Mononuclear cell (primary cell): Measurements from ENCODE around the gene MALT1. TPM values are rescaled to one million over a fixed set of nuclear protein-coding genes. Genes with fewer than 3 reads are reported as not detected.
A peak's percentile ranks its signal among the peaks of the same experiment; 100 is the strongest.
"Not testable (repeated sequence)": the region's sequence is repeated elsewhere in the genome, so short reads cannot be mapped to it uniquely, and the experiment has no call there.

Experiments used
- H3K27me3 ChIP-seq: 2 replicates; pipeline ENCODE4 v1.6.0; 2011; ENCODE audit warnings: low read length, control low read depth; ENCODE audit not compliant: insufficient read depth
- H3K4me1 ChIP-seq: 2 replicates; pipeline ENCODE4 v1.5.1; 2011; ENCODE audit warnings: mild to moderate bottlenecking, low read length, control low read depth; ENCODE audit not compliant: insufficient read depth
- H3K4me3 ChIP-seq: 2 replicates; pipeline ENCODE4 v1.5.1; 2011; ENCODE audit warnings: mild to moderate bottlenecking, low read length, moderate library complexity
- H3K9me3 ChIP-seq: 2 replicates; pipeline ENCODE4 v1.5.1; 2011; ENCODE audit warnings: low read depth, mild to moderate bottlenecking, control low read depth, low read length
- total RNA-seq: library from RNA; depleted of rRNA; stranded (reverse); fragments of >200 nt; gene quantifications from one replicate; pipeline ENCODE4 v1.2.3, GENCODE V29; 2012

The MALT1 gene
- total RNA-seq, 1 donor: 127 TPM

DNA sequence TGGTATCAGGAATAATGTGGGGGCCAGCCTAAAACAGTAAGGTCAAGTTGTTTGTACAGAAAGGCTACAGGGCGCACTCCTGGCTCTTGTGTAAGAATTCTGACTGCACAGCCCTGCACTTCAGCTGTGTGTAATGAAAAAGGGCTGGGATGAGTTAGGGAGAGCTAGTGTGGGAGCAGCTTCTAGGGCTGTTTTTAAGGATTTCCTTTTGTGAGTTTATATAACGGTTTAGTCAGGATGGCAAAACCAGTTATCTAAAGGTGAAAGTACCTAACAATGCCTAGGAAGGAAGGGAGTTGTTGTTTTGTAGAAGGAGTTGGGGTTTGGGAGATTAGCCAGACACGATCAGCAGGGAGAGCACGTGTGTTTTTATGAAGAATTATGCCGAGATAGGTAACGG is 27.7 kb upstream of the MALT1 start:
- H3K4me1 ChIP-seq: peaks cover 20% of the 10 kb centered on the region
- H3K27me3 ChIP-seq, H3K4me3 ChIP-seq, H3K9me3 ChIP-seq: not testable (repeated sequence)

DNA sequence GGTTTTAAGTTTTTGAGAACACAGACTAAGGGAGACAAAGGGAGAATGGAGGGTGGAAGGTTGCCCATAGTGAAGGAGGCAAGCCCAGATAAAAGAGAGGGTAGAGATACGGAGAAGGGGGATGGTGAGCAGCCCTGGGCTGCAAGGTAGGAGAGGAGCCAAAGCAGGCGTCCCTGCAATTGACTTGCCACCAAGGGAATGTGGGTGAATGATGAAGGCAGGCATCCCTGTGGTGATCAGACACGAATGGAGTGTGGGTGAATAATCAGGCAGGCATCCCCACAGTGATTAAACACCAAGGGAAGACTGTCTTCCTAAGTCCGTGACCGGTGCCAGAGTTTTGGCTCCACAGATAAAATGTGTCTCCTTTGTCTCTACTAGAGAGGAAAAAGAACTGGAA is 25.9 kb upstream of the MALT1 start:
- Histone ChIP-seq H3K4me1 (peaks cover 21% of the 10 kb centered on the region), H3K27me3 (no peaks in the 10 kb centered on the region), H3K9me3 (no peaks in the 10 kb centered on the region), H3K4me3 (no peak overlapping the region)

DNA sequence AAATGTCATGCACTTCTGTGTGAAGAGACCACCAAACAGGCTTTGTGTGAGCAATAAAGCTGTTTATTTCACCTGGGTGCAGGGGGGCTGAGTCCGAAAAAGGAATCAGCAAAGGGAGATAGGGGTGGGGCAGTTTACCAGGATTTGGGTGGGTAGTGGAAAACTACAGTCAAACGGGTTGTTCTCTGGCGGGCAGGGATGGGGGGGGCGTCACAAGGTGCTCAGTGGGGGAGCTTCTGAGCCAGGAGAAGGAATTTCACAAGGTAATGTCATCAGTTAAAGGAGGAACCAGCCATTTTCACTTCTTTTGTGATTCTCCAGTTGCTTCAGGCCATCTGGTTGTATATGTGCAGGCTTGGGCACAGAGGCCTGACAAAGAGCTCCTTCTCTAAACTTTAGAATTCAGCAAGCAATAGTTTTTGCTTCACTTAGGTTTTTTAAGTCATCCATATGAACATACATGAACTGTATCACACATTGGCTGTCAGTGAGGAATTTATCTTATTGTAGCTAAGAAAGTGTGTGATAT is 24.9 kb upstream of the MALT1 start:
- no peaks in the 10 kb centered on the region for H3K27me3 ChIP-seq
- H3K4me3 ChIP-seq: no peak overlapping the region
- peaks cover 26% of the 10 kb centered on the region for H3K4me1 ChIP-seq
- H3K9me3 ChIP-seq: no peaks in the 10 kb centered on the region

DNA sequence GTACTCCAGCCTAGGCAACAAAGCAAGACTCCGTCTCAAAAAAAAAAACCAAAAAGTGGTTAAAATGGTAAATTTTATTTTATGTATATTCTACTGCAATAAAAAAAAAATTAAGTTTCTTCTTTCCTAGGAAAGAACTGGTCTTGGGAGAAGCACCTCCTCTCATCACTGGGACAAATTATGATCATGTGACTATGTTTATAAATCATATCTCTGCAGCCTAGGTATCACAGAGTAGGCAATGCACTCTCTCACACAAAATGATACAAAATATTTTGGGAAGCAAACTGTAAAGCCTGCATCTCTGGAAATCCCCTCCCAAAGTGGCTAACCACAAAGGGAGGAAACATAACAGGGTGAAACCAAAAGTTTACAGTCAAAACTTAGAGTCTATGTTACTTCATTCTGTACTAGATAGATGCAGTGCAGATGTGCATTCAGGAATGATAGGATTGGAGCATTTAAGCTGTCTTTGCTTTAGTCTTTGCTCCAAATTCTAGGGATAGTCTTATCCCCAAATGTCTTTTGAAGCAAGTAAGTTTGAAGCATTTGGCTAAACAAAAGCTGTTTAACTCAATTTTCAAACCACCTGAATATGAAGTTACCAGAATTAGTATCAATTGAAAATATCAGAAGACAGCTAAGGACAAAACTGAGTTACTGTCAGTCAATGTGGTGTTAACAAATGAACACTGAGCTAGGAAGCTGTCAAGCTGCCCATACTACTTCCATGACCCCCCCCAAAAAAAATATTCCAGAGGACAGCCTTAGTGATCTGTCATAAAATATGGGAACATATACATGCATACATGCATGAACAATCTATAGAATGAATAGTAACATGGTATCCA is 21.1 kb upstream of the MALT1 start:
- H3K9me3 ChIP-seq: peaks cover 9% of the 10 kb centered on the region
- H3K27me3 ChIP-seq: no peaks in the 10 kb centered on the region
- no peak overlapping the region for H3K4me3 ChIP-seq
- H3K4me1 ChIP-seq: peaks cover 26% of the 10 kb centered on the region

DNA sequence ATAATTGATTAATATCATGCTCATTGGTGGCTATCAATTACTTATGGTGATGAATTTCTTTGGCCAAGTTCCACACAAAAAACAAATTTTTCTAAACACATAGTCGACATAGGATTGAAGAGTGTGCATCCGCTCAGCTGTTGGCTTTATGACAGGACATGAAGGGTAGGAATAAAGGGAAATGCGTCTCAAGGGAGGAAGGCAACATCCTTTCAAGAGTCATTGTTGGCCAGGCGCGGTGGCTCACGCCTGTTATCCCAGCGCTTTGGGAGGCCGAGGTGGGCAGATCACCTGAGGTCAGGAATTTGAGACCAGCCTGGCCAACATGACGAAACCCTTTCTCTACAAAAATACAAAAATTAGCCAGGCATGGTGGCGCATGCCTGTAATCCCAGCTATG is 20.4 kb upstream of the MALT1 start:
- H3K4me1 ChIP-seq: peaks cover 31% of the 10 kb centered on the region
- not testable (repeated sequence) for H3K9me3 ChIP-seq, H3K27me3 ChIP-seq, H3K4me3 ChIP-seq

DNA sequence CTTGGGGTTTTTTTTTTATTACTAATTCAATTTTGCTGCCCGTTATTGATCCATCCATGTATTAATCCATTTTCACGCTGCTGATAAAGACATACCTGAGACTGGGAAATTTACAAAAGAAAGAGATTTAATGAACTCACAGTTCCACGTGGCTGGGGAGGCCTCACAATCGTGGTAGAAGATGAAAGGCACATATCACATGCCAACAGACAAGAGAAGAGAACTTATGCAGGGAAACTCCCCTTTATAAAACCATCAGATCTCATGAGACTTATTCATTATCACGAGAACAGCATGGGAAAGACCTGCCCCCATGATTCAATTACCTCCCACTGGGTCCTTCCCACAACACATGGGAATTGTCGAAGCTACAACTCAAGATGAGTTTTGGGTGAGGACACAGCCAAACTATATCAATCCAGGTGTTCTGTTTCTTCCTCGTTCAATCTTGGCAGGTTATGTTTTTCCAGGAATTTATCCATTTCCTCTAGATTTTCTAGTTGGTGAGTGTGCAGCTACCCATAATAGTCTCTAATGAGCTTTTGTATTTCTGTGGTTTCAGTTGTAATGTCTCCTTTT is 18.0 kb upstream of the MALT1 start:
- not testable (repeated sequence) for H3K9me3 ChIP-seq, H3K4me3 ChIP-seq, H3K27me3 ChIP-seq
- peaks cover 50% of the 10 kb centered on the region for H3K4me1 ChIP-seq

DNA sequence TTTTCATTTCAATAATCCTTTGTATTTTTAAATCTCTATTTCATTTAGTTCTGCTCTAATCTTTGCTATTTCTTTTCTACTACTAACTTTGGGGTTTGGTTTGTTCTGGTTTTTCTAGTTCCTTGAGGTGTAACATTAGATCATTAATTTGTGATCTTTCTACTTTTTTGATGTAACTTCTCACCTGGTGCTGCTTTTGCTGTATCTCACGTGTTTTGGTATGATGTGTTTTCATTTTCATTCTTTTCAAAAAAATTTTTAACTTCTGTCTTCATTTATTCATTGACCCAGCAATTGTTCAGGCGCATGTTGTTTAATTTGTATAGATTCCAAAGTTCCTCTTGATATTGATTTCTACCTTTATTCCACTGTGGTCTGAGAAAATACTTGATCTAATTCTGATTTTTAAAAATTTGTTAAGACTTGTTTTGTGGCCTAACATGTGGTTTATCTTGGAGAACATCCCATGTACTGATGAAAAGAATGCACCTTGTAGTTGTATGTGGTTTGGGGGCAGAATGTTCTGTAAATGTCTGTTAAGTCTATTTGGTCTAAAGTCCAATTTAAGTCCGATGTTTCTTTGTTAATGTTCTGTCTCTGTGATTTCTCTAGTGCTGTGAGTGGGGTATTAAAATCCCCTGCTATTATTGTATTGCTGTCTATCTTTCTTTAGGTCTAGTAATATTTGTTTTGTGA is 17.3 kb upstream of the MALT1 start:
- peaks cover 52% of the 10 kb centered on the region for H3K4me1 ChIP-seq

DNA sequence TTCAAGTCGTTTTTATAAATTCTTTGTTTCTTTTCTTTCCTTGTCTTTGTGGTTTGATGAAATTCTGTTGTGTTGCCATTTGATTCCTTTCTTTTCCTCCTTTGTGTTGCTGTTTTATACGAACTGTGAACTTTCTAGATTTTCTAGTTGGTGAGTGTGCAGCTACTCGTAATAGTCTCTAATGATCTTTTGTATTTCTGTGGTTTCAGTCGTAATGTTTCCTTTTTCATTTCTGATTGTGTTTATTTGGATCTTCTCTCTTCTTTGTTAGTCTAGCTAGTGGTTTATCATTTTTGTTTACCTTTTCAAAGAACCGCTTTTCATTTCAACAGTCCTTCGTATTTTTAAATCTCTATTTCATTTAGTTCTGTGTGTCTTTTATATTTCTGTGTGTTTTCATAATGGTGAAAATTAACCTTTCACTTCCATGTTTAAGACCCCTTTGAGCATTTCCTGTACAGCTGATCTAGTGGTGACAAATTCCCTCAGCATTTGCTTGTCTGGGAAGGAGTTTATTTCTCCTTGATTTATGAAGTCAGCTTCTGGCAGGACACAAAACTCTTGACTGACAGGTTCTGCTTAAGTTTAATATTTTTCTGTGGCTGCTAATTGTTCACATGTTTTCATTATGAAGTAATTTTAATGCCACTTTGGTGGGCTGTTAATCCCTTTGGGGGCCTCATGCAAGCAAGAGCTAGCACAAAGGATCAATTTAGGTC is 16.2 kb upstream of the MALT1 start:
- Histone ChIP-seq H3K4me1 (peaks cover 47% of the 10 kb centered on the region), H3K27me3 (no peaks in the 10 kb centered on the region), H3K9me3 (peaks cover 9% of the 10 kb centered on the region), H3K4me3 (no peak overlapping the region)

More for the DNA sequence above, 17.3 kb upstream of the MALT1 start:
- Histone ChIP-seq H3K4me3 (no peak overlapping the region), H3K9me3 (peaks cover 9% of the 10 kb centered on the region), H3K27me3 (no peaks in the 10 kb centered on the region)

DNA sequence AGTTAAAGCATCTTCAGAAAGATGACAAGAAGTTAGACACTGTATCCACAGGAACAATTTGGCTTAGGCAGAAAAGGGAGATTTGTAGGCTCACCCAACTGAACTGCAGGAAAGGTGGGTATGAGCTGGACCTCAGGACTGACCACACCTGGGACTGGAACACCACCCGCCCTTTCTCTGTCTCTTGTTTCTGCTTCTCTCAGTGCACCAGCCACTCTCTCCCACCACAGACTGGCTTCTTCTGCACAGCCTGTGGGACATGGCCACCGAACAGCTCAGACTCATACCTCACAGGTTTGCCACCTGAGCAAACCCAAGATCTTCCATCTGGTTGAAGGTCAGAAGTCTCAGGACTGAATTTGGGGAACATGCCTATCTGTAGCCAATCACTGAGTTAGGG is 14.2 kb upstream of the MALT1 start:
- no peak overlapping the region for H3K4me3 ChIP-seq
- peaks cover 9% of the 10 kb centered on the region for H3K9me3 ChIP-seq
- peaks cover 49% of the 10 kb centered on the region for H3K4me1 ChIP-seq
- no peaks in the 10 kb centered on the region for H3K27me3 ChIP-seq

DNA sequence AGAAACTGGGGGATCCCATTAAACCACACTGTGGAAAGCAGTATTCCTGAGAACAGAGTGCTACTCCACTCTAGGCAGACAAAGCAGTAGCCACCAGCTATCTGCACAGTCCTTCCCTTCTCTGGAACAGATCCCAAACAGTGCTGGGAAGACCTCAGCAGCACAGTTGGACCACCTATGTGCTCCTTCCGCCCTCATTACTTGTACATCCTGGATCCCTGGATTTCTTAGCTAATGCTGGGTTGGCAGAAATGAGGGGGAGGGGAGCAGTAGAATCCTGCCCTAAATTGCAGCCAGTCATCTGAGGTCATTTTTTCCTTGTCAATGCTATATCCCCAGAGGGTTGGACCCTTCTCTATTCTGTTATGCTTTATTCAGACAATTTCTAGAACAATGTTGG is 13.8 kb upstream of the MALT1 start:
- H3K4me1 ChIP-seq: peaks cover 51% of the 10 kb centered on the region
- H3K27me3 ChIP-seq: no peaks in the 10 kb centered on the region
- H3K4me3 ChIP-seq: no peak overlapping the region
- H3K9me3 ChIP-seq: peaks cover 9% of the 10 kb centered on the region

DNA sequence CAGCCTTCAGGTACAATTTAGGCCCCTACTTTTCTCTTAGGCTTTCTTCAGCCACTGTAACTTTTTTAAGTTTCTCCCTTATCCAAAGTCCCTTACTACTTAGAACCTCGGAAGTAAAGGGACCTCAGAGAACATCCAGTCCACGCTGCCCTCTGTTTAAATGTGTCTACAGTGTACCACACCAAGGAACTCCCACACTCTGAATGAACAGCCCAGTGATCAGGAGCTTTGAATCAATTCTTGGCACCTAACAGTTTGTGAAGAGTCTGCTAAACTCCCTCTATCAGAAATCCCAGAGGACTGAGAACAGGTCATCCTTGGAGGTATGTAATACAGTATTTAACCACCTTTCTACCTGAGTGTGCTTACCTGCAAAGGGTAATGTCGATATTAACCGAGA is 11.6 kb upstream of the MALT1 start:
- peaks cover 5% of the 10 kb centered on the region for H3K9me3 ChIP-seq
- H3K27me3 ChIP-seq: no peaks in the 10 kb centered on the region
- peak overlapping the region; percentile 49 for H3K4me3 ChIP-seq
- H3K4me1 ChIP-seq: peaks cover 56% of the 10 kb centered on the region

DNA sequence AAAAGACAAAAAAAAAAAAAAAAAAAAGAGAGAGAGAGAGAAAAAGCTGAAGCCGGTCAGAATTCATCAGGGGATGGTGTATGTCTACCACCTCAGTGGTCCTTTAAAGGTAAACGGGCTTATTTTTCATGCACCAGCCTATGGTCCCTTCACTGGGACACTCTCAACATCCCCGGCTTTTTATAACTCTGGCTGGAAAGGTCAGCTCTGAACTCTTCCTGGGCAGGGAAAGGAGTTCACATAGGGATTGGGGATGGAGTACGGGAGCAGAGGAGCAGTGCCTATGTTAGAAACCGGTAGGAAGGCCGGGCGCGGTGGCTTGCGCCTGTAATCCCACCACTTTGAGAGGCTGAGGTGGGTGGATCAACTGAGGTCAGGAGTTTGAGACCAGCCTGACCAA is 10.3 kb upstream of the MALT1 start:
- no peak overlapping the region for H3K4me3 ChIP-seq
- H3K4me1 ChIP-seq: peaks cover 51% of the 10 kb centered on the region
- no peaks in the 10 kb centered on the region for H3K27me3 ChIP-seq
- H3K9me3 ChIP-seq: no peaks in the 10 kb centered on the region

DNA sequence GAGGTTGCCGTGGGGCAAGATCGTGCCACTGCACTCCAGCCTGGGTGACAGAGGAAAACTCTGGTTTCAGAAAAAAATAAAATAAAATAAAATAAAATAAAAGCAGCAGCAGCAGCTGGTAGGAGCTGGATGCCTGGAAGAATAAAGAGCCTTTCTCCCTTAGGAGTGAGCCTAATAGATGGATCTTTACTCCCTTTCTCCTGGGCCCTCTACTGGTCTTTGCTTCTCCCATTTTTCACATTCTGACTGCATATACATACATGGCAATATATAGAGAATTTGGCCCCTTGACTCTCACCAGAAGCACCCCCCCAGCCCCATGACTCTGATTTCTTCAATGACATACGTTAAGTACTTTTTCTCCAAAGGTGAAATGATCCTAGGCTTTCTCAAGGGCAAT is 9.8 kb upstream of the MALT1 start:
- Histone ChIP-seq H3K9me3 (no peaks in the 10 kb centered on the region), H3K4me1 (peaks cover 49% of the 10 kb centered on the region), H3K27me3 (no peaks in the 10 kb centered on the region), H3K4me3 (no peak overlapping the region)

DNA sequence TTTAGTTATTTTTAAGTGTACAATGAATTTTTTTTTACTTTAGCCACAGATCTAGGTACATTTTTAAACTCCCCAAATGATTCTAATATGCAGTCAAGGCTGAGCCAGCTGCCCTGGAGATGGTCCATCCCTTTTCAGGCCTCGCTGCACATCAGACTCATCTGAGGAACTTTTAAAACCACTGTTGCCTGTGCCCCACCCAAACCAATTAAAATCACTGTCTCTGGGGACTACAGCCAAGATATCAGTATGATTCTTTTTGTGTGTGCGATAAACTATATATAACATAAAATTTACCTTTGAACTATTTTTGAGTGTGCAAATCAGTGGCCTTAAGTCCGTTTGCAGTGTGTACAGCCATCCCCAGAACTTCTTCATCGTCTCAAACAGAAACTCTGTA is 9.1 kb upstream of the MALT1 start:
- Histone ChIP-seq H3K4me1 (peaks cover 43% of the 10 kb centered on the region), H3K4me3 (no peak overlapping the region), H3K9me3 (no peaks in the 10 kb centered on the region)

DNA sequence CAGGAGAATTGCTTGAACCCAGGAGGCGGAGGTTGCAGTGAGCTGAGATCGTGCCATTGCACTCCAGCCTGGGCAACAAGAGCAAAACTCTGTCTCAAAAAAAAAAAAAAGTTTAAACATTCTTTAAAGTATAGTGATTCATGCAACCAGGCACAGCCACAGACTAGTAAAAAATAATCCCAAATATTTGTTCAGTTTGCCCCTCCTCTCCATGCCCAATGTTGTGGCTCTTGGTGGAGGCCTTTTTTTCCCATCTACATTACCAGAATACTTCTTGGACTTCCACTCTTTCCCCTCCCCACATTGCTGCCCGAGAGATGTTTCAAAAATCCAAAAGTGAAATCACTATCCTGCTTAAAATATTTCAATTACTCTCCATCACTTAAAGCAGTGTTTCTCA is 5.1 kb upstream of the MALT1 start:
- H3K27me3 ChIP-seq: no peaks in the 10 kb centered on the region
- peaks cover 27% of the 10 kb centered on the region for H3K4me1 ChIP-seq
- H3K4me3 ChIP-seq: no peak overlapping the region
- H3K9me3 ChIP-seq: no peaks in the 10 kb centered on the region

More for the DNA sequence above, 9.1 kb upstream of the MALT1 start:
- H3K27me3 ChIP-seq: no peaks in the 10 kb centered on the region
